HG03342 (cell line): ENCODE measurements around the gene RABGAP1L.
"Not testable (repeated sequence)": the region's sequence is repeated elsewhere in the genome, so short reads cannot be mapped to it uniquely, and the experiment has no call there.

Experiments
- ATAC-seq: cut with Tn5 transposase; IDR thresholded peaks from one replicate; pipeline ENCODE4 v1.9.1; 2021; ENCODE audit warnings: mild to moderate bottlenecking, moderate library complexity; ENCODE audit not compliant: unreplicated experiment

The RABGAP1L gene

DNA sequence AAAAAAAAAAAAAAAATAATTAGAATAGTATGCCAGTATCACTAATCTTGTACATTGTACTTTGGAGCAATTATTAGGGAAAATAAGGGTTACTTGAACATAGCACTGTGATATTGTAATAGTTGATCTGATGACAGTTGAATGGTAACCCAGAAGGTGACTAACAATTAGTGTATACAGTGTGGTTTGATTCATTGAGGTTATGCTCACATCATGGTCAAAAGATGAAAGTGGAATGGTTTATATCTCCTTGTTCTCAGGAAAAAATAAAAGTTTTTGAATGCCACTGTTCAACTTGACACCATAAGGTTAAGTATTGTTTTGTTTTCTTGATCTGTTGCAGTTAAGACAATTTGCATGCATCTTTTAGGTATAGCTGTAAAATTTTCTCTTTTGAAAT lies 375.5 kb downstream of the RABGAP1L start:
- no peak for ATAC-seq

DNA sequence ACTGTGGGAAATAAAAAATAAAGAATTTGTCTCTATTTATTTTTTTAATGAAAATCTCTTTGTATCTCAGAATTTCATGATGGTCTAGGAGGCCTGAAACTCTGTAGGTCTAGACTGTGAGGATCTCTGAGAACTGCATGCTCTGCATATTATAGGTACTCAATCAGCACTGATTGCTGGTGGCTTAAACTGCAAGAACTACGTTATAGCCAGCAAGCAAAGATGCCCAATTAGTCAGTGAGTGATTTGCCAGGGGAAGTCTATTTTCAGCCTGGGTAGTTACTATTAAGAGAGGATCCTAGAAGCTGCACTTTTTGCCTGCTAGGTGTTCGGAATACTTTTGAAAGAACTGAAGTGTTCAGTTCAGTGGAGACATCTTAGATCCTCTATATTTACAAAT lies 375.9 kb downstream of the RABGAP1L start:
- ATAC-seq = no peak

DNA sequence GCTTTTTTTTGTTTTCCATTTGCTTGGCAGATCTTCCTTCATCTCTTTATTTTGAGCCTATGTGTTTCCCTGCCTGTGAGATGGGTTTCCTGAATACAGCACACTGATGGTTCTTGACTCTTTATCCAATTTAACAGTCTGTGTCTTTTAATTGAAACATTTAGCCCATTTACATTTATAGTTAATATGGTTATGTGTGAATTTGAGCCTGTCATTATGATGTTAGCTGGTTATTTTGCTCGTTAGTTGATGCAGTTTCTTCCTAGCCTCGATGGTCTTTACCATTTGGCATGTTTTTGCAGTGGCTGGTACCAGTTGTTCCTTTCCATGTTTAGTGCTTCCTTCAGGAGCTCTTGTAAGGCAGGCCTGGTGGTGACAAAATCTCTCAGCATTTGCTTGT lies 384.1 kb downstream of the RABGAP1L start:
- ATAC-seq = not testable (repeated sequence)

DNA sequence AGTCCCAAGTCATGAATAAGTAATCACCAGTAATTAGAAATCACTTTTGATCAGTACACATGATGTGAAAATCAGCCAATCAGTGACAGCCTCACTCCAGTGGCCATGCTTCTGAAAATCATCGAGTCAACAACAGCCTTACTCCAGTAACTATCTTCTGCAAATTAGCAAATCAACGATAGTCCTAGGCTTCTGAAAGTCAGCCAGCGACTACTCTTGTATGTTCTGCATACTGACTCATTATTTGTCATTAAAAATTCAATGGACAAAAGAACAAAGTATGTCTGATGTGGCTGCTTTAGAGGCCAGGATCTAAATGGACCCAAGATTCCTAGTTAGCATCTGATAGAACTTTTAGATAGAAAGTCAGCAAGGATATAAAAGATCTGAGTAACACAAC lies 391.0 kb downstream of the RABGAP1L start:
- ATAC-seq = no peak

DNA sequence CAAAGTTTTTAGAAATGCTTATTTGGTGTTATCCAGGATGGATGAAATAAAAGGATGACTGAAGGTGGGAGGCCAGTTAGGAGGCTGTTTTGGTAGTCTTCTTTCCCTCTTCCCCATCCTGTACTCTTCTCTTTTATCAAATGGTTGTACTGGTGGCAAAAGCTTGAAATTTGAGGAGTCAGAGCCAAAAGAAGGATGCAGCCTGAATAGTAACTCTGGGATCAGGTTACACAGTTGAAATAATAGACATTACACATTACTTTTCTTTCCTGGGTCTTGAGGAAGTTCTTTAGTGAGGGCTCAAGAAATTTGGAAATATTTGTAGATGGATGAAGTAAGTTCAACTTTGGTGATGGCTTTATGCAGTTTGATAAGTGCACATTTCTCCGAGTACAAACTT lies 397.1 kb downstream of the RABGAP1L start:
- ATAC-seq = no peak

DNA sequence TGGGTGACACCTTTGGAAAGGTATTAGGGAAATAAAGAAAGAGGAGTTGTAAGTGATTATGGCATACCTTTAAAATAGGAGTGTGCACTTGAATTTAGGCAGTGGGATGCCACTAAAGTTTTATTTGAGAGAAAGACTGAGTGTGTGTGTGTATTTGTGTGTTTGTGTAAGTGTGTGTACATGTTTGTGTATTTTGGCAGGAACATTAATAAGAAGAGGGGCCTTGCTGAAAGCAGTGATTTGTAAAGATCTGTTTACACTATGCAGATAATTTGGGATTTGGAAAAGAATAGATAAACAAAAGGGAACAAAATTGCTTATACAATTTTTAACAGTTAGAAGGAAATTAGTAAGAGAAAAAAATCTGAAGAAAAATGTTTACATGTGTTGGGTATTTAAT lies 409.2 kb downstream of the RABGAP1L start:
- no peak for ATAC-seq

DNA sequence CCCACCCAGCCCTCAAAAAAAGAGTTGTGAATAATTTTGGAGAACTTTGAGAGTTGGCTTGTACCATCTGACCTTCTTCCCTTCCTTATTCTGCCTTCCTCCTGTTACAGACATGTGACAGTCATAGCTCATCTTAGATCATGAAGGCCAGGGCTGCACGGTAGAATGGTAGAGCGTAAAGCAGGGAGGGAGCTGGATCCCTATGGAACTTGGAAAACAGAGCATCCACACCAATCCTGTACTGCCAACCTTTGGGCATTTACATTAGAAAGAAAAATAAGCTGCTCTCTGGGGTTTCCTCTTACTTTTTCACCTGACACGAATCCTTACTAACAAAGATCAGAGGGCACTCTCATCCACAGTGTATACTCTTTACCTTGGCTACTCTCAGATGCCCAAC lies 409.9 kb downstream of the RABGAP1L start:
- no peak for ATAC-seq

DNA sequence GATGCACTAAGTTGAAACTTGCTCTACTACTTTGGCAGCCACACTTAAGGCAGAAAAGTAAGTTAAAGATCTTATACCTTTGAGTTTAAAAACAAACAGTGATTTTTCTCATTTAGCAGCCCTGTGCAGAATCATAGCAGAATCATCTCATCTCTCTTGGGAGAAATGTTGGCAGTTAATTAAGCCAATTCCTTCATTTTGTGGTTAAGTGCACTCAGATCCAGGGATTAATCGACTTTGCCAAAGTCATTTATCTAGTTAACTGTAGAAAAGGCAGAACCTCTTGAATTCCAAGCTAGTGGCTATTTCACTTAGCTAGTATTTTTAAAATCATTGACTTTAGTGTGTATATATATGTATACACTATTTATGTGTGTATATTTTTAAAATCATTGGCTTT lies 413.5 kb downstream of the RABGAP1L start:
- ATAC-seq = no peak

DNA sequence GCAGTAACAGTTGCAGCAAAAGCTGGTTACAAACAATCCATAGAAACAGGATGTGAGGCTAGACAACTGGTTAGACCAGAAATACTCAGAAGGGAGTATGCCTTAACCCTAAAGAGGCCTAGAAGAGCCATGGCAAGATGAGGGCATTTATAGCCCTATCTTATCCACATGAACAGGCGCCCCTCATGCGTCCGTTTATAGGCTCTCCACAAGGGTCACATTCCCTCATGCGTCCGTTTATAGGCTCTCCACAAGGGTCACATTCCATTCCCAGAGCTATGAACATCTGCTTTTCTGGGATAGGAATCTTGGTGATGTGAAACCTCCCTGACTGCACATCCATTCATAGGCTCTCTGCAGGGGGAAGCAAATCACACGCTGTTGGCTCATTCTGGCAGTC lies 416.8 kb downstream of the RABGAP1L start:
- not testable (repeated sequence) for ATAC-seq

DNA sequence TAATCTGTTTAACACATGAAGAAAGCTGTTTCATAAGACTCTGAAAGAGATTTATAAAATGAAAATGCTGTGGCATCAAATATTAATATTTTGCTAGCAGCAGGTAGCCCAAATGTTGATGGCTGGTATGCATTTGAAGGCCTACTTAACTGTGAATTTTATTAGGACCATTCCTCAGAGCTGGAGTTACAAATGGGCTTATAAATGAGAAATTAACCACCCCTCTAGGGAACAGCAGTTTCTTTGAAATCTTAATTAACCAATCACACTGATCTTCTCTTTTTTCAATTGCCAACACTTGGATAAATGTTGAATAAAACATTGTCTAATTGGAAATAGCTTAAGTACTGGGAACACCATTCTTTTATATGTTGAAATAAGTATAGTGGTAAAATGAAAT lies 418.4 kb downstream of the RABGAP1L start:
- ATAC-seq = no peak

DNA sequence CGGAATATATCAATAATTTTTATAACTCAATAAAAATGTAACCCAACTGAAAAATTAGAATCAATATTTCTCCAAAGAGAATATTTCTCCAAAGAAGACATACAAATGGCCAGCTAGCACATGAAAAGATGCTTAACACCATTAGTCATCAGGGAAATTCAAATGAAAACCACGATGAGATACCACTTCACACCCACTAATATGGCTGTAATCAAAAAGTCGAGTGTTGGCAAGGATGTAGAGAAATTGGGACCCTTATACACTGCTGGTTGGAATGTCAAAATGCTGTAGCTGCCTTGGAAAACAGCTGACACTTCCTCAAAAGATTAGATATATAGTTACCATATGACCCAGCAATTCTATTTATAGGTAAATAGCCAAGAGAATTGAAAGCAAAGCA lies 421.5 kb downstream of the RABGAP1L start:
- ATAC-seq = no peak

DNA sequence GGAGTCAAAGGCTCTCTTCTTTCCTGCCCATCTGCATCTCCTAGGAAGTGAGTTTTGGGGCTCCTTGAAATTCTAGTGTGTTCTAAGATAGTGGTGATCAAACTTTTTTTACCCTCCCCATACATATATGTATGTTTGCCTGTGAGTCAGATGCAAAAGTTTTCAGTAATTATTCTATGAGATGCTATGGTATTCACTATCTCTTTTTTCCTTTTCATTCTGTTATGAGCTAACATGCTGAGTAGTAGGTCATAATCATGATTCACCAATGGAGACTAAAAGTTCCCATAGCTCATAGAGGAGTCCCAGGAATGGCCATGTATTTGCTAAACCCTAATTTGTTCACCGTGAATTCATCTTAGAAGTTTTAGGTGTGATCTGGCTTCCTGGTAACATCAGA lies 424.0 kb downstream of the RABGAP1L start:
- no peak for ATAC-seq

DNA sequence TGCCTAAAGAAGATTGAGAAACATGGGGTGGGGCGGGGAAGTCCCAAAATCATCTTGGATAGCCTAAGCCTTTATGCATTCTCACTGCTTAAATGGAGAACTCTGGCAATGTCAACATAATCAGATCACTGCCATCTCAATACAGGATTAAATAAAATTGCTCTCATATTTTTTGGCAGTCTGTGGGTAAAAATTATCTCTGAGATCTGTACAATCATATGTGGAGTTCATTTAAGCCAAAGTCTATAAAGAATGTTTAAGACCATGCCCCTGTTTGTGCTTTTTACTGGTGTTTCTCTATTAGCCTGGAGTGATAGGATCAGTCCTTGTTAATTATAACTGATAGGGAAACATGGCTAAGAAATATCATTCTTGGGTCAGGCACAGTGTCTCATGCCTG lies 424.8 kb downstream of the RABGAP1L start:
- no peak for ATAC-seq

DNA sequence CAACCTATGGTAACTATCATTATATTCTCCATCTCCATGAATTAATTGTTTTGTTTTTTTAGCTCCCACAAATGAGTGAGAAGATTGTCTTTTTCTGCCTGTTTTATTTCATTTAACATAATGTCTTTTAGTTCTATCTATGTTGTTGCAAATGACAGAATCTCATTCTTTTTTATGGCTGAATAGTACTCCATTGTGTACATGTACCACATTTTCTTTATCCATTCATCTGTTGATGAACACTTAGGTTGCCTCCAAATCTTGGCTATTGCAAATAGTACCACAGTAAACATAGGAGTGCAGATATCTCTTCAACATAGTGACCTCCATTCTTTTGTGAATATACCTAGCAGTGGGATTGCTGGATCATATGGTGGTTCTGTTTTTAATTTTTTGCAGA lies 429.3 kb downstream of the RABGAP1L start:
- not testable (repeated sequence) for ATAC-seq

DNA sequence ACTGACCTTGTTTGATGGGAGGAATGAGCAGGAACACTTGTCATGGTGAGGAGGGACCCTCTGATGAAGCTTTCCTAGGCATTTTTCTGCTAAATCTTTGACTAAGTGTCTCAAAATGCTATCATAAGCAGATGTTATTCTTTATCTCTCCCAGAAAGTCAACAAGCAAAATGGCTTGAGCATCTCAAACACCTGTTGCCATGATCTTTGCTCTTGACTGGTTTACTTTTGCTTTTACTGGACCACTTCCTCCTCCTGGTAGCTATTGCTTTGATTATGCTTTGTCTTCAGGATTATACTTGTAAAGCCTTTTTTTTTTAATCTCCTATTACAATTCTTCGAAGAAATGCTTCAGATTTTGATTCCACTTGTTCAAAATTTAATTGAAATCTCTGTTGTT lies 445.9 kb downstream of the RABGAP1L start:
- ATAC-seq = no peak

DNA sequence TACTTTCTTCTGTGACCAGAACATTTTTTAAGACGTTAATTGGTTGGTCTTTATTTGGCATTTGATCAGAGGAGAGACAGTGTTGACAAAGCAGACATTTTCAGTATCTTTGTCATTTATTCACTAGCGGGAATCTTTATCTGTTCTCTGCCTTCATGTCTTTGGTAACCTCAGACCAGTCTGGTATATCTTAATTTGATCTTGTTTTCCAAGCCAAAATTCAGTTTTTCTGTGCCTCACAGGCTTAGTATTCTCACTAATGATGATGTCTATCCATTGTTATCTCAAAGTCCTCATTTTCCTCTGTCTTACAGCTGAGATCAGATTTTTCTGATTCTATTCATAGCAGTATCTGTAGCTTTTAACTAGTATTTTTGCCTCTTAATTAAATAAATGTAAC lies 447.2 kb downstream of the RABGAP1L start:
- ATAC-seq = no peak

DNA sequence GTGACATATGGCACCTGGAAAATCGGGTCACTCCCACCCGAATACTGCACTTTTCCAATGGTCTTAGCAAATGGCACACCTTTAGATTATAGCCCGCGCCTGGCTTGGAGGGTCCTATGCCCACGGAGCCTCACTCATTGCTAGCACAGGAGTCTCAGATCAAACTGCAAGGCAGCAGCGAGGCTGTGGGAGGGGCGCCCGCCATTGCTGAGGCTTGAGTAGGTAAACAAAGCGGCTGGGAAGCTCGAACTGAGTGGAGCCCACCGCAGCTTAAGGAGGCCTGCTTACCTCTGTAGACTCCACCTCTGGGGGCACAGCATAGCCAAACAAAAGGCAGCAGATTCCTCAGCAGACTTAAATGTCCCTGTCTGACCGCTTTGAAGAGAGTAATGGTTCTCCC lies 458.6 kb downstream of the RABGAP1L start:
- ATAC-seq = not testable (repeated sequence)

DNA sequence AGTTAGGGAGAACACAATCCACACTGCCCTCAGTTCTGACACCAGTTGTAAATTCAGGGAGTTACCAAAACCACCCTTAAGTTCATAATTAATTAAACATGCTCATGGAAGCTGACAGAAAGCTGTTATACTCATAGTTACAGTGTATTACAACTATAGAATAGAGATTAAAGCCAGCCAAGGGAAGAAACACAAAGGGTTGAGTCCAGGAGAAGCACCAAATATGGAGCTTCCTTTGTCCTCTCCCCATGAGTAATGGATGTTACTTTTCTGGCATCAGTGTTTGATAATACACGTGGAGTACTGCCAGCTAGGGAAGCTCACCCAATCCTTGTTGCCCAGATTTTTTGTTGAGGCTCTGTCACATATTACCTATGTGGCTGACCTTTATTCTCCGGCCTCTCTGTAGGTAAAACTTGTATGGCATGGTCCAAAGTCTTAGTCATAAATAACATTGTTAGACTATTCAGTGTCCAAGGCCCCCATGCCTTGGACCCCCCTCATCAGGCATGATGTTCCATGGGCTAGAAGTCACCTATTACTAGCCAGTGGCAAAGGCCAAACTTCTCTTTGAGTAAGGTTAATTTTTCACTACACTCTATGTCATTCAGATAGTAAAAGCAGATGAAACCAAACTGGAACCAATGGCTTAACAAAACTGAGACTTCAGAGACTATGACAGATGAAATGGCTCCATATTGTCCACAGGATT lies 464.2 kb downstream of the RABGAP1L start:
- ATAC-seq = no peak

DNA sequence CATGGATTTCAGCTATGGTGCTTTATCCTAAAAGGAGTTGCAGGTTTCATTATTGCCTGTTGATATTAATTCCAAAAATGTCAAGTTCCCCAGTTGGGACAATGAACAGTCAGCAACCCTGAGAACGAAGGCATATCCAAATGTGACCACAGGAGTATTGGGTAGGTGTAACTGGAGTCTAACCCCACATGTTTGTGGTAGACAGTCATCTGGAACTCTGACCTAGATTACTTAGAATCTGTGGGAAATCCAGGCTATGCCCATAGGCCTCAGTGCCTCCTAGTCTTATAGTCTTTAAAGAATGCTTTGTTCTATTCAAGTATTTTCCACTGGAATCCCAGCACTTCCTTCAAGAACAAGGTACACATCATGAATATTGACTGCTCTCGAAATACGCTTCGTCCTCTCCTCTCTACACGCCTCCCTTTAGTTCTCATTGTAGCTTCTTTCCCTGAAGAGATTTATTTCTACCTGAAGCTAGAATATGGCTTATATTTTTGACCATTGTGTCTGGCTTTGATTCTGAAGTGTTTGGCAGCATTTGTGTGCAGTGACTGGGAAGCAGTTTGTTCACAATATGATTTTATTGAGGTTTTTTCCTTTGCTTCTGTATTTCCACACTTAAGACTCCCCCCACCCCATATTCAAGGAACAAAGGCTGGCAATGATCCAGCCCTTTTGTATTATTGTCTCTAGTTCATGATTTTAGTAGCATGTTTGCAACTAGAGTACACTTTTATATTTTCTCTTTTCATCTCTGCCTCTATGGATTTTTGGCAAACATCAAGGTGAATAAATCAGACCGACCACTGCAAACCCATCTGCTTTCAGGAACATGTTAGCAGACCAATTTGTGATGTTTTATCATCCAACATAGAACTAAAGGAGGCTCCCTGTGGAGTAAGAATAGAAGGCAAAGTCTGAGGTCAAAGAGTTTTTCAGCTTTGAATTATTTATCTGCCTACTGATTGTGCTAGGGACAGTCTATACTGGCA lies 467.0 kb downstream of the RABGAP1L start:
- no peak for ATAC-seq

DNA sequence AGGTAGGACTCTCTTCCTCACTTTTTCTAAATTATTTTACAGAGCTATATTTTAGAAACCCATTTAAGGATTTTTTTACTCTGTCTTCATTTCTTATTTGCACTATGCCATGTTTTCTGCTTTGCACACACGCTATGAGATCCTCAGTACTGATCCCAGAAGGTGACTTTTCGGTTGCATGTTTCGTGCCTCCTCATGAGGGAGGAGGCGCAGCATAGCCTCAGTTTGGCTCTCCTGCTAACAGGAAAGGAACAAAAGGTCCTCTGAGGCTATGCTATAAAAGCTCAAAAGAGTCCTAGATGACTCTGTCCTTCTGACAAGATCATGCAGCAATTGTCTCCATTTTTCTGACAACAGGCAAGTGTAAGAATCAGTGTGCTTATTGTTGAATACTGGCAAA lies 478.2 kb downstream of the RABGAP1L start:
- ATAC-seq = no peak

DNA sequence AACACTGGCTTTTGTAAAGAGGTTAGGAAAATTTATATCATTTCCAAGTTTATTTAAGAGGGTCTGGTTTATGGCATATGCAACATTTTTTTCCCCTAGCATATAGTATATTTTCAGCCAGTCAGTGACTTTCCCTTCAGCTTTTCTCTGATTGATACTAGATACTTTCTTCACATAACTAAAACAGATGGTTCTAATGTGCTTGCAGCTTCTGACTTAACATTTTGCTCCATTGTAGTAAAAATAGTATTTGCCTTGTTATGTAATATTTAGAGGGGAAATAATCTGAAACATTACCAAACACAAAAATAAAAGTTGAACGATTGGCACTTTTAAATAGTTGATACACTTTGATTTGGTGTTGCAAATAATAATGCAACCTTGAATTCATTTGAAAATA lies 480.1 kb downstream of the RABGAP1L start:
- no peak for ATAC-seq

DNA sequence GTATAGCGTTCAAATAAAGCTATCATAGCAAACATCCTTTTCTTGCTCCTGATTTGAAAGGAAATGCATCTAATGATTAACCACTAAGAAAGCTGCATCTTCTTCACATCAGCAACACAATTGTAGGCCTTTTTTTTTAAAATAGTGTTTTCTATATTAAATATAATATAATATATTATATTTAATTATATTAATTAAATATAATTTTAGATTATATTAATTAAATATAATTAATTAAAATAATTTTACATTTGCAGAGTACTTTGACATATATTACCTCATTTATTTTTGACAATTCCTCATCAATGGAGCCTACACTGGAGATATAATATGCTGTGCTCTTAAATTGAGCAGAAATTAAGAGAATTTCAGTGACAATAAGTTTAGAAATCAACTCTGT lies 481.5 kb downstream of the RABGAP1L start:
- no peak for ATAC-seq
